Transverse colon (tissue), 4 donors: Measurements from ENCODE around the gene MTRFR. TPM values are rescaled to one million over a fixed set of nuclear protein-coding genes. Genes with fewer than 3 reads are reported as not detected.
"Not testable (repeated sequence)": the region's sequence is repeated elsewhere in the genome, so short reads cannot be mapped to it uniquely, and the experiment has no call there.

Experiments
- DNase-seq: peaks from one replicate; pipeline ENCODE4 v3.0.0-alpha.2; 2019
- H3K27ac ChIP-seq, 4 donors: fragments of 200-600 bp; sonication (generic); 2 replicates each; pipeline ENCODE4 v1.5.1; 2016 to 2018; ENCODE audit warnings: inconsistent platforms in 4 of 4
- H3K27me3 ChIP-seq: fragments of 200-600 bp; sonication (generic); 2 replicates; pipeline ENCODE4 v1.5.1; 2017; ENCODE audit warnings: inconsistent platforms
- H3K36me3 ChIP-seq, 4 donors: fragments of 200-600 bp; sonication (generic); 2 replicates each; pipeline ENCODE4 v1.5.1; 2017 to 2019; ENCODE audit warnings: inconsistent platforms in 4 of 4
- H3K4me1 ChIP-seq, 4 donors: fragments of 200-600 bp; sonication (generic); 2 replicates each; pipeline ENCODE4 v1.5.1; 2017 to 2020; ENCODE audit warnings: inconsistent platforms in 4 of 4
- H3K4me3 ChIP-seq, 4 donors: fragments of 200-600 bp; sonication (generic); 1 replicate in 1 of 4; 2 replicates in 3 of 4; pipeline versions ENCODE4 v1.5.1 to v1.6.1; 2017 to 2019; ENCODE audit warnings: inconsistent platforms in 4 of 4
- H3K9me3 ChIP-seq, 2 donors: fragments of 200-600 bp; sonication (generic); 2 replicates each; pipeline ENCODE4 v1.5.1; 2017 to 2019; ENCODE audit warnings: inconsistent platforms in 2 of 2
- CTCF ChIP-seq, 5 experiments: fragments of 200-600 bp in 3 of 5; fragments of 450-650 bp in 2 of 5; sonication (generic) in 3 of 5; IDR thresholded peaks; 1 replicate in 2 of 5; 2 replicates in 3 of 5; pipeline ENCODE4 v1.5.1; 2016 to 2017; ENCODE audit warnings: antibody characterized with exemption in 5 of 5, inconsistent platforms in 3 of 5, mild to moderate bottlenecking in 2 of 5, moderate library complexity in 1 of 5
- EP300 ChIP-seq: sonication (generic); formaldehyde crosslinking; IDR thresholded peaks from one replicate; pipeline ENCODE4 v1.6.1; 2017; ENCODE audit warnings: antibody characterized with exemption, low read depth
- POLR2A ChIP-seq: fragments of 450-650 bp; IDR thresholded peaks from one replicate; pipeline ENCODE4 v1.6.1; 2016; ENCODE audit warnings: antibody characterized with exemption, mild to moderate bottlenecking, moderate library complexity
- POLR2AphosphoS5 ChIP-seq, 3 donors: sonication (generic); formaldehyde crosslinking; IDR thresholded peaks; one replicate each; pipeline ENCODE4 v1.6.1; 2016; ENCODE audit warnings: antibody characterized with exemption in 3 of 3
- WGBS, 2 donors: methylation state at CpG; one replicate each; pipeline ENCODE4 v1.1.5; 2018; ENCODE audit warnings: low coverage in 1 of 2; 5-methylcytosine and 5-hydroxymethylcytosine counted together
- in situ Hi-C, 4 donors: fragments of 200-750 bp; cut with MboI; loops; one replicate each; pipeline versions ENCODE4 v1.15.0 to v1.15.1; 2017; ENCODE audit warnings: low sequenced_read_pairs in 3 of 4, low pct_ligation_motif_present in 1 of 4, low pct_unique_long_range_greater_than_20kb in 1 of 4
- intact Hi-C: fragments of 100-400 bp; cut with DNase I; formaldehyde crosslinking; loops from one replicate; pipeline ENCODE4 v1.15.1; 2023; ENCODE audit warnings: low total_unique reads
- total RNA-seq, 4 donors: library from RNA; depleted of rRNA; stranded (reverse); fragments of >200 nt; gene quantifications; one replicate each; pipeline ENCODE4 v1.1.0, GENCODE V29; 2016

MTRFR gene
- total RNA-seq, 4 donors from 2014 or later: 3.6 to 19.2 (median 9.7) TPM

- 83 to 94% methylated on average over 2 to 3 of the region's 3 CpGs for WGBS, 2 donors
- in situ Hi-C loops: loop anchor here in 3 of 4 donors (25.0 kb wide), 2 partner anchors 208 to 383 kb away; no protein-coding TSS in a partner anchor
Measured at GRCh38 chr12:123245678-123246077, 12.4 kb downstream of the MTRFR start.

GRCh38 chr12:123248129-123248528 is 14.9 kb downstream of the MTRFR start:
- WGBS, 2 donors: 100% methylated on average over 2 of the region's 2 CpGs
- H3K27me3 ChIP-seq, DNase-seq, H3K9me3 ChIP-seq, H3K4me3 ChIP-seq, intact Hi-C loops, H3K36me3 ChIP-seq, H3K27ac ChIP-seq: not testable (repeated sequence)
- peaks cover 15 to 37% (median 22%) of the 10 kb centered on the region in 4 donors for H3K4me1 ChIP-seq
- in situ Hi-C loops: loop anchor here in 3 of 4 donors (25.0 kb wide), 2 partner anchors 211 to 386 kb away; no protein-coding TSS in a partner anchor

More at GRCh38 chr12:123245678-123246077, 12.4 kb downstream of the MTRFR start:
- no peaks in the 10 kb centered on the region for H3K36me3 ChIP-seq
- intact Hi-C loops: no loop called here
- no peak overlapping the region for H3K4me3 ChIP-seq
- H3K27me3 ChIP-seq: no peaks in the 10 kb centered on the region
- peaks cover 5 to 32% (median 12%) of the 10 kb centered on the region in 4 donors for H3K4me1 ChIP-seq
- no peak for DNase-seq
- H3K27ac ChIP-seq: no peak overlapping the region
- H3K9me3 ChIP-seq: no peaks in the 10 kb centered on the region
- TF ChIP-seq CTCF (IDR thresholded peaks at IDR 0.05) (no peak), EP300 (no peak), POLR2A (no peak), POLR2AphosphoS5 (IDR thresholded peaks at IDR 0.05) (no peak)

- intact Hi-C loops, H3K4me3 ChIP-seq, H3K27me3 ChIP-seq, DNase-seq, H3K36me3 ChIP-seq, H3K9me3 ChIP-seq, H3K27ac ChIP-seq: not testable (repeated sequence)
- peaks cover 15 to 37% (median 22%) of the 10 kb centered on the region in 4 donors for H3K4me1 ChIP-seq
- in situ Hi-C loops: loop anchor here in 3 of 4 donors (25.0 kb wide), 2 partner anchors 212 to 387 kb away; no protein-coding TSS in a partner anchor
- 97 to 100% methylated on average over 1 to 24 of the region's 26 CpGs for WGBS, 2 donors
Measured at GRCh38 chr12:123248996-123249741, 15.9 kb downstream of the MTRFR start.

GRCh38 chr12:123250471-123251383 is 17.5 kb downstream of the MTRFR start:
- WGBS, 2 donors: 20 to 55% methylated on average over 4 to 13 of the region's 13 CpGs
- no peaks in the 10 kb centered on the region for H3K27me3 ChIP-seq
- H3K36me3 ChIP-seq: peaks cover 0 to 9% (median 0%) of the 10 kb centered on the region in 4 donors
- no peak for TF ChIP-seq EP300
- no peak for TF ChIP-seq CTCF (IDR thresholded peaks at IDR 0.05)
- peak; percentile 59 for TF ChIP-seq POLR2A
- TF ChIP-seq POLR2AphosphoS5 (IDR thresholded peaks at IDR 0.05): peak in 2 of 3 donors; percentile 13 to 46
- in situ Hi-C loops (no loop called here), intact Hi-C loops (no loop called here)
- H3K4me3 ChIP-seq: peak overlapping the region in 1 of 4 donors; percentile 2
- no peaks in the 10 kb centered on the region for H3K9me3 ChIP-seq
- peak overlapping the region; percentile 81 to 85 (median 82) for H3K27ac ChIP-seq
- DNase-seq: peak; percentile 92
- H3K4me1 ChIP-seq: peaks cover 15 to 37% (median 22%) of the 10 kb centered on the region in 4 donors
